Measurements from ENCODE around the gene GID4. TPM values are rescaled to one million over a fixed set of nuclear protein-coding genes. Genes with fewer than 3 reads are reported as not detected.

The GID4 gene
- total and polyA plus RNA-seq, 8 donors: 3.2 to 18.1 (median 5.6) TPM

DNA sequence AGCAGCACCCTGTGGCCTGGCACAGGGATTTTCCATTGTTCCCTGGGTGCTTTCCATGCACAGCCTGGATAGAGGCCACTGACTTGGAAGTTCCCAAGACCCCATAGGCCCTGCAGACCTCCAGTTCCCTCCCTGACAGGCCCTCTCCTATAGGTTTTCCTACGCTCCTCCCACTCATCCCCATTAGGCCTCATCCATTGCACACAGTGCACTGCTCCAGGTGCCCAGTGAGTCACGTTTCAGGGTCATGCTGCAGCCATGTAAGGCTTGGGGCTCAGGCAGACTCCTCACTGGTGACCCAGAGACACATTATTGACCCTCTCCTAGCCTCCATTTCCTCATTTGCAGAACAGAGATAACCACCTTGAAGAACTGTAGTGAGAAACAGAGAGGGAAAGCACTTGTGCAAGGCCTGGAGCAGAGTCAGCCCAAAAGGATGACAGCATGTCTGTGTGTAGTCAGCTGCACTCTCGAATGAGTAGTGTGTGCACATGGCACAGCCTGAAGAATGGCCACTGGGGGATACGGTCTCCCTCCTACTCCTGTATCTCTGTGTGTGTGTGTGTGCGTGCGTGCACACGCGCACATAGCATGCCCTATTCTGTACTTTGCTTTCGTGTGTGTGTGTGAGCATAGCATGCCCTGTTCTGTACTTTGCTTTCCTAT lies 39.7 kb upstream of the GID4 start:
- Histone ChIP-seq H3K9me3 (no peaks in the 10 kb centered on the region), H3K4me3 (no peak overlapping the region), H3K27ac (no peak overlapping the region), H3K27me3 (no peaks in the 10 kb centered on the region), H3K4me1 (no peaks in the 10 kb centered on the region), H3K36me3 (peaks cover 0 to 4% (median 1%) of the 10 kb centered on the region in 4 donors)
- TF ChIP-seq, protein P1, sequence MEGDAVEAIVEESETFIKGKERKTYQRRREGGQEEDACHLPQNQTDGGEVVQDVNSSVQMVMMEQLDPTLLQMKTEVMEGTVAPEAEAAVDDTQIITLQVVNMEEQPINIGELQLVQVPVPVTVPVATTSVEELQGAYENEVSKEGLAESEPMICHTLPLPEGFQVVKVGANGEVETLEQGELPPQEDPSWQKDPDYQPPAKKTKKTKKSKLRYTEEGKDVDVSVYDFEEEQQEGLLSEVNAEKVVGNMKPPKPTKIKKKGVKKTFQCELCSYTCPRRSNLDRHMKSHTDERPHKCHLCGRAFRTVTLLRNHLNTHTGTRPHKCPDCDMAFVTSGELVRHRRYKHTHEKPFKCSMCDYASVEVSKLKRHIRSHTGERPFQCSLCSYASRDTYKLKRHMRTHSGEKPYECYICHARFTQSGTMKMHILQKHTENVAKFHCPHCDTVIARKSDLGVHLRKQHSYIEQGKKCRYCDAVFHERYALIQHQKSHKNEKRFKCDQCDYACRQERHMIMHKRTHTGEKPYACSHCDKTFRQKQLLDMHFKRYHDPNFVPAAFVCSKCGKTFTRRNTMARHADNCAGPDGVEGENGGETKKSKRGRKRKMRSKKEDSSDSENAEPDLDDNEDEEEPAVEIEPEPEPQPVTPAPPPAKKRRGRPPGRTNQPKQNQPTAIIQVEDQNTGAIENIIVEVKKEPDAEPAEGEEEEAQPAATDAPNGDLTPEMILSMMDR (IDR thresholded peaks at IDR 0.05): no peak
- no peak for TF ChIP-seq POLR2A (IDR thresholded peaks at IDR 0.05)
- no peak for TF ChIP-seq EP300 (IDR thresholded peaks at IDR 0.05)
- TF ChIP-seq POLR2AphosphoS5 (IDR thresholded peaks at IDR 0.05): no peak
- peak in 1 of 2 donors; percentile 19 for DNase-seq
- 78 to 87% (median 84%) methylated on average over 9 of the region's 9 CpGs for WGBS, 5 donors
- intact Hi-C loops (cut with DNase I; ENCODE audit: low total_unique reads): no loop called here

DNA sequence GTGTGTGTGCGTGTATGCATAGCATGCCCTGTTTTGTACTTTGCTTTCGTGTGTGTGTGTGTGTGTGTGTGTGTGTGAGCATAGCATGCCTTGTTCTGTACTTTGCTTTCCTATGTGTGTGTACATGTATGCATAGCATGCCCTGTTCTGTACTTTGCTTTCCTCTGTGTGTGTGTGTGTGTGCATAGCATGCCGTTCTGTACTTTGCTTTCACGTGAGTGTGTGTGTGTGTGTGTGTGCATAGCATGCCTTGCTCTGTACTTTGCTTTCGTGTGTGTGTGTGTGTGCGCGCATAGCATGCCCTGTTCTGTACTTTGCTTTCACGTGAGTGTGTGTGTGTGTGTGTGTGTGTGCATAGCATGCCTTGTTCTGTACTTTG lies 39.2 kb upstream of the GID4 start:
- Histone ChIP-seq H3K4me1 (no peaks in the 10 kb centered on the region), H3K4me3 (no peak overlapping the region), H3K36me3 (peaks cover 0 to 9% (median 2%) of the 10 kb centered on the region in 4 donors), H3K27ac (no peak overlapping the region), H3K27me3 (no peaks in the 10 kb centered on the region), H3K9me3 (no peaks in the 10 kb centered on the region)
- WGBS, 5 donors: 50 to 74% (median 57%) methylated on average over 8 of the region's 8 CpGs
- TF ChIP-seq EP300 (IDR thresholded peaks at IDR 0.05) (no peak), POLR2A (IDR thresholded peaks at IDR 0.05) (no peak), POLR2AphosphoS5 (IDR thresholded peaks at IDR 0.05) (no peak)
- TF ChIP-seq, protein P1 (IDR thresholded peaks at IDR 0.05): no peak
- intact Hi-C loops (cut with DNase I; ENCODE audit: low total_unique reads): no loop called here
- DNase-seq: peak in 1 of 2 donors; percentile 32

GRCh38 chr17:18002171-18002570 lies 37.0 kb upstream of the GID4 start:
- intact Hi-C loops (cut with DNase I; ENCODE audit: low total_unique reads): no loop called here
- peaks cover 0 to 19% (median 12%) of the 10 kb centered on the region in 4 donors for H3K36me3 ChIP-seq
- no peak overlapping the region for H3K4me3 ChIP-seq
- H3K4me1 ChIP-seq: no peaks in the 10 kb centered on the region
- TF ChIP-seq, protein P1 (IDR thresholded peaks at IDR 0.05): no peak
- no peak for TF ChIP-seq POLR2A (IDR thresholded peaks at IDR 0.05)
- no peak for TF ChIP-seq POLR2AphosphoS5 (IDR thresholded peaks at IDR 0.05)
- no peak for TF ChIP-seq EP300 (IDR thresholded peaks at IDR 0.05)
- H3K27me3 ChIP-seq: no peaks in the 10 kb centered on the region
- DNase-seq: no peak
- 83 to 99% (median 96%) methylated on average over 2 of the region's 2 CpGs for WGBS, 5 donors
- H3K27ac ChIP-seq: no peak overlapping the region
- H3K9me3 ChIP-seq: no peaks in the 10 kb centered on the region

GRCh38 chr17:18004345-18004744 lies 34.9 kb upstream of the GID4 start:
- Histone ChIP-seq H3K27ac (no peak overlapping the region), H3K4me3 (no peak overlapping the region), H3K4me1 (no peaks in the 10 kb centered on the region), H3K27me3 (no peaks in the 10 kb centered on the region), H3K36me3 (peaks cover 0 to 37% (median 30%) of the 10 kb centered on the region in 4 donors), H3K9me3 (no peaks in the 10 kb centered on the region)
- no peak for DNase-seq
- 78 to 85% (median 85%) methylated on average over 9 of the region's 9 CpGs for WGBS, 5 donors
- intact Hi-C loops (cut with DNase I; ENCODE audit: low total_unique reads): no loop called here
- TF ChIP-seq, protein P1 (IDR thresholded peaks at IDR 0.05): no peak
- TF ChIP-seq EP300 (IDR thresholded peaks at IDR 0.05) (no peak), POLR2AphosphoS5 (IDR thresholded peaks at IDR 0.05) (no peak), POLR2A (IDR thresholded peaks at IDR 0.05) (no peak)
